Heart left ventricle (tissue), 13 donors: ENCODE results near the gene SPATA2L.

ENCODE experiments used
- POLR2A ChIP-seq, 2 donors: fragments of 450-650 bp; IDR thresholded peaks; one replicate each; pipeline ENCODE4 v1.6.1; 2017; ENCODE audit warnings: antibody characterized with exemption in 2 of 2, mild to moderate bottlenecking in 2 of 2, moderate library complexity in 2 of 2
- TF ChIP-seq, protein P1 (sequence below), 12 donors: fragments of 200-600 bp; sonication (generic) in 4 of 12; IDR thresholded peaks; one replicate each; pipeline versions ENCODE4 v1.5.0 to v1.8.0; 2018 to 2022; ENCODE audit warnings: antibody characterized with exemption in 12 of 12, mild to moderate bottlenecking in 5 of 12
- donor health status: ischemic (EF 13 %, LVEDD 7.1; RV severe dilation, severe dysfunction).
- donor health status: DM: no; HTN: yes; CAD: no.
- donor health status: DM: no; HTN: no; CAD: no.
- donor health status: ischemic (EF 25% LVEDD 6.9; RV normal size, moderate dysfunction).
- donor health status: ischemic (EF 25% LVEDD 5.7; RV mildly dilated, moderate dysfunction).
- donor health status: ischemic (EF 35%, LVEDD 5.7; RV mildly dilated, moderate dysfunction).
- donor health status: nonischemic (EF 11% LVEDD 7.7; RV severe dilation, severe dysfunction).
- donor health status: DM: yes; HTN: yes; CAD: no.
- donor health status: PGD.
- donor health status: ischemic (EF 29% LVEDD 5.4; RV normal size, mild dysfunction).
- donor health status: nonischemic (EF 23%, LVEDD 6.1; RV moderate dilation, normal function).

GRCh38 chr16:89667633-89668032 is 33.9 kb downstream of the SPATA2L start:
- TF ChIP-seq, protein P1, sequence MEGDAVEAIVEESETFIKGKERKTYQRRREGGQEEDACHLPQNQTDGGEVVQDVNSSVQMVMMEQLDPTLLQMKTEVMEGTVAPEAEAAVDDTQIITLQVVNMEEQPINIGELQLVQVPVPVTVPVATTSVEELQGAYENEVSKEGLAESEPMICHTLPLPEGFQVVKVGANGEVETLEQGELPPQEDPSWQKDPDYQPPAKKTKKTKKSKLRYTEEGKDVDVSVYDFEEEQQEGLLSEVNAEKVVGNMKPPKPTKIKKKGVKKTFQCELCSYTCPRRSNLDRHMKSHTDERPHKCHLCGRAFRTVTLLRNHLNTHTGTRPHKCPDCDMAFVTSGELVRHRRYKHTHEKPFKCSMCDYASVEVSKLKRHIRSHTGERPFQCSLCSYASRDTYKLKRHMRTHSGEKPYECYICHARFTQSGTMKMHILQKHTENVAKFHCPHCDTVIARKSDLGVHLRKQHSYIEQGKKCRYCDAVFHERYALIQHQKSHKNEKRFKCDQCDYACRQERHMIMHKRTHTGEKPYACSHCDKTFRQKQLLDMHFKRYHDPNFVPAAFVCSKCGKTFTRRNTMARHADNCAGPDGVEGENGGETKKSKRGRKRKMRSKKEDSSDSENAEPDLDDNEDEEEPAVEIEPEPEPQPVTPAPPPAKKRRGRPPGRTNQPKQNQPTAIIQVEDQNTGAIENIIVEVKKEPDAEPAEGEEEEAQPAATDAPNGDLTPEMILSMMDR (IDR thresholded peaks at IDR 0.05): no peak
- no peak for TF ChIP-seq POLR2A (IDR thresholded peaks at IDR 0.05)
